Peyer's patch (tissue), 4 donors: ENCODE data around the gene SPDYC.

ENCODE experiments used
- POLR2A ChIP-seq, 2 donors: fragments of 450-650 bp; IDR thresholded peaks; one replicate each; pipeline ENCODE4 v1.5.1; 2017; ENCODE audit warnings: antibody characterized with exemption in 2 of 2, mild to moderate bottlenecking in 2 of 2, moderate library complexity in 2 of 2
- TF ChIP-seq, protein P1 (sequence below), 6 experiments: fragments of 450-650 bp in 4 of 6; fragments of 200-600 bp in 2 of 6; sonication (generic) in 1 of 6; IDR thresholded peaks; one replicate each; pipeline ENCODE4 v1.5.1; 2017 to 2019; ENCODE audit warnings: antibody characterized with exemption in 6 of 6, mild to moderate bottlenecking in 3 of 6, moderate library complexity in 1 of 6

GRCh38 chr11:65127473-65128181, 42.4 kb upstream of the SPDYC start:
- TF ChIP-seq, protein P1, sequence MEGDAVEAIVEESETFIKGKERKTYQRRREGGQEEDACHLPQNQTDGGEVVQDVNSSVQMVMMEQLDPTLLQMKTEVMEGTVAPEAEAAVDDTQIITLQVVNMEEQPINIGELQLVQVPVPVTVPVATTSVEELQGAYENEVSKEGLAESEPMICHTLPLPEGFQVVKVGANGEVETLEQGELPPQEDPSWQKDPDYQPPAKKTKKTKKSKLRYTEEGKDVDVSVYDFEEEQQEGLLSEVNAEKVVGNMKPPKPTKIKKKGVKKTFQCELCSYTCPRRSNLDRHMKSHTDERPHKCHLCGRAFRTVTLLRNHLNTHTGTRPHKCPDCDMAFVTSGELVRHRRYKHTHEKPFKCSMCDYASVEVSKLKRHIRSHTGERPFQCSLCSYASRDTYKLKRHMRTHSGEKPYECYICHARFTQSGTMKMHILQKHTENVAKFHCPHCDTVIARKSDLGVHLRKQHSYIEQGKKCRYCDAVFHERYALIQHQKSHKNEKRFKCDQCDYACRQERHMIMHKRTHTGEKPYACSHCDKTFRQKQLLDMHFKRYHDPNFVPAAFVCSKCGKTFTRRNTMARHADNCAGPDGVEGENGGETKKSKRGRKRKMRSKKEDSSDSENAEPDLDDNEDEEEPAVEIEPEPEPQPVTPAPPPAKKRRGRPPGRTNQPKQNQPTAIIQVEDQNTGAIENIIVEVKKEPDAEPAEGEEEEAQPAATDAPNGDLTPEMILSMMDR (IDR thresholded peaks at IDR 0.05) = no peak
- TF ChIP-seq POLR2A (IDR thresholded peaks at IDR 0.05) = no peak
